Naive B cell (primary cell): ENCODE measurements around the gene SHROOM2. TPM values are rescaled to one million over a fixed set of nuclear protein-coding genes. Genes with fewer than 3 reads are reported as not detected.

Source experiments
- ATAC-seq, 2 donors: fragments of 150-1000 bp; cut with Tn5 transposase; 2 replicates each; pipeline ENCODE4 v1.10.0; 2021; ENCODE audit warnings: low read depth in 2 of 2, mild to moderate bottlenecking in 2 of 2, moderate library complexity in 2 of 2
- DNase-seq: peaks from one replicate; pipeline ENCODE4 v3.0.0; 2022
- H3K27ac Mint-ChIP-seq, 6 donors: one replicate each; pipeline ENCODE4 v1.8.0; 2020 to 2022; ENCODE audit warnings: mild to moderate bottlenecking in 6 of 6, mixed read lengths in 6 of 6, moderate library complexity in 5 of 6, inconsistent platforms in 2 of 6
- H3K27me3 Mint-ChIP-seq, 3 donors: one replicate each; pipeline ENCODE4 v1.8.0; 2021 to 2022; ENCODE audit warnings: mixed read lengths in 3 of 3, mild to moderate bottlenecking in 1 of 3
- H3K36me3 Mint-ChIP-seq, 2 donors: one replicate each; pipeline ENCODE4 v1.8.0; 2020 to 2022; ENCODE audit warnings: mixed read lengths in 2 of 2, inconsistent platforms in 1 of 2, mild to moderate bottlenecking in 1 of 2
- H3K4me1 Mint-ChIP-seq, 3 donors: one replicate each; pipeline ENCODE4 v1.8.0; 2020 to 2022; ENCODE audit warnings: mixed read lengths in 3 of 3, inconsistent platforms in 1 of 3, mild to moderate bottlenecking in 1 of 3, moderate library complexity in 1 of 3
- H3K4me3 Mint-ChIP-seq, 8 donors: one replicate each; pipeline ENCODE4 v1.8.0; 2020 to 2022; ENCODE audit warnings: mild to moderate bottlenecking in 8 of 8, mixed read lengths in 8 of 8, moderate library complexity in 8 of 8, inconsistent platforms in 2 of 8
- H3K9me3 Mint-ChIP-seq, 7 donors: one replicate each; pipeline ENCODE4 v1.8.0; 2020 to 2022; ENCODE audit warnings: mixed read lengths in 7 of 7, mild to moderate bottlenecking in 5 of 7, inconsistent platforms in 2 of 7, moderate library complexity in 1 of 7
- polyA plus RNA-seq, 6 donors: library from polyadenylated mRNA; unstranded; fragments of 300-500 nt; fragmentation: Illumina TruSeq; gene quantifications; one replicate each; pipeline ENCODE4 v1.2.3, GENCODE V29; 2021; ENCODE audit warnings: low read depth in 6 of 6

The SHROOM2 gene
- polyA plus RNA-seq, 6 donors from 2014 or later, result not detected

DNA sequence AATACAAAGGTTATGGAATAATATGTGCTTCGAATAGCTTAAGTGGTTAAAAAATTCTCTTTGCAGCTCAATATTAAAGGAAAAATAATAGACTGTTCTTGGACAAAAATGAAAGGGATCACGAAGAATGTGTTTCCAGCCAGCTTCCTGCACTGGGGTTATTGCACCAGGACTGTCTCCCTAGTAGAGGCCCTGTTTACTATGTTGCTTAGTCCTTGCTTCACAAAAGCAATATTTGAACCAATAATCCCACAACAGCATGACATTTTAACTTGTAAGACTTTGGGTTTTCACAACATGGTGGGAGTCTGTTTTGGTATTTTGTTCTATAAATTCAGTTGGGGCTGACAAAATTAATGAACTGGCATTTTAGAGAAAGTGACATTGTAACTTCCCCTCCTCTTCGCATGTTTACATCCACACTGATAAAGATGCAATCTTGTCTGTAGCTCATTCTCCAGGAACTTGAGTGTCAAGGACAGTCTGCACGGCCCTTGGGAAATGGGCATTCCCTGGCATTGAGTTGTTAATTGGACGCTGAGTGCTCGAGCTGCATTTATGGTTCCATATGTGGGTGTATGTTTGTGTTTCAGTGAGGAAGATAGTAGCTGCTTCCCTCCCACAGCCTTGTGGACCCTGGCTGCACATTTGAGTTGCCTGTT, 39.0 kb downstream of the SHROOM2 start:
- Mint-ChIP-seq H3K36me3 (no peaks in the 10 kb centered on the region), H3K27me3 (peaks cover 0 to 15% (median 5%) of the 10 kb centered on the region in 3 donors), H3K9me3 (peaks cover 0 to 10% (median 0%) of the 10 kb centered on the region in 7 donors), H3K27ac (no peak overlapping the region), H3K4me3 (no peak overlapping the region), H3K4me1 (no peaks in the 10 kb centered on the region)
- no peak for DNase-seq
- no peak for ATAC-seq

DNA sequence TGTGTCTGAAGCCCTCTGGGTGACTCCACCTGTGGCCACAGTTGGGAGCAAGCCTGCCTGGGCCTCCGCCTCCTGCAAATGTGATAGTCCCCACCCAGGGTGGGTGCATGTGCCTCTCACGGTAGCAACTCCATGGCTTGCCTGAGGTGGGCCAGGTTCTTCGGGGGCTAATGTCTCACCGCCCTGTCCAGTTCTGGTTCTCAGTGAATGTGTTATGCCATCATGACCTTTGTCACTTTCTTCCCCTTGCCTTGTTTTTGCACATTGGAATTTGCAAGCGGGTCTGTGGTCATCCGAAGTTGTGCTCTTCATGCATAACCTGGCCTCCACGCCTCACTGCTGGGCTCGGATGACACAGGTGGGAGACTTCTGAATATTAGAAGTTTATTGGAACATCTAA, 39.7 kb downstream of the SHROOM2 start:
- no peak for DNase-seq
- ATAC-seq, result no peak
- H3K36me3 Mint-ChIP-seq, result no peaks in the 10 kb centered on the region
- H3K27me3 Mint-ChIP-seq, result peaks cover 0 to 15% (median 9%) of the 10 kb centered on the region in 3 donors
- H3K4me3 Mint-ChIP-seq, result no peak overlapping the region
- no peaks in the 10 kb centered on the region for H3K4me1 Mint-ChIP-seq
- peaks cover 0 to 11% (median 0%) of the 10 kb centered on the region in 7 donors for H3K9me3 Mint-ChIP-seq
- no peak overlapping the region for H3K27ac Mint-ChIP-seq

DNA sequence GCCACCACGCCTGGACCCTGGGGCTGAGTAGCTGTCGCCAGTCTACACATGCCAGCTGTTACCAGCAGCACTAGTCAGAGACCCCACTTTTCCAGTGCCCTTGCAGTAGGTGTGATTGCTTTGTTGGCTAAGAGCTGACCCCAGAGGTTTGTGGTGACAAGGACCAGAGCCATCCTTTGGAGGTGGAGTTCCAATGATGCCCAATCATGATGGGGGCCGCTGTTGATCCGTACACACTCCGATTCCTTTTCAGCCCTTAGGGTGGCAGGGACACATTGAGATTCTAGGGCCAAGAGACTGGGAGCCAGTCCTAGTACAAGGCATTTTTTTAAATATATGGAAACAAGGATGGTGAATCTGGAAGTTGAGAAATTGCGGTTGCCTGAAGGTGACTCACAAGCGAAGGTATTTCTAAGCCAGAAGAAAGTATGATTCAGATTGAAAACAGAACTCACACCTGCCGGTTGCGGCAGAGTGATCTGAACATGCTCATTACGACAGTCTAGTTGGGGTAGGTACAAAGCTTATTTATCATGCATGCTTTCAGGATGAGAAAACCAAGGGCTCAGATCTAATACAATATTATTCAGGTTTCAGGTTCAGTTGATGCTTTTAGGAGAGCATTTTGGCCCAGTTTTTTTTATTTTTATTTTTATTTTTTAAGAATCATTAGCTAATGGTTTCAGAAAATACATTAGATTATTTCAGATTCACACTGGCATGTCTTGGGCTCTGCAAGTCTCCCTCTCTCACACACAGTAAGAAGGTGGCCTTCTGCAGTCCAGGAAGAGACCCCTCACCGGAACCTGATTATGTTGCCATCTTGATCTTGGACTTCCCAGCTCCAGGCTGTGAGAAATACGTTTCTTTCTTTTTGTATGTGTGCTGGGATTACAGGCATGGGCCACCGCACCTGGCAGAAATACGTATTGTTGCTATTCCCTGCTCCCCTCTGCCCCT, 43.4 kb downstream of the SHROOM2 start:
- DNase-seq, result no peak
- H3K27ac Mint-ChIP-seq, result no peak overlapping the region

DNA sequence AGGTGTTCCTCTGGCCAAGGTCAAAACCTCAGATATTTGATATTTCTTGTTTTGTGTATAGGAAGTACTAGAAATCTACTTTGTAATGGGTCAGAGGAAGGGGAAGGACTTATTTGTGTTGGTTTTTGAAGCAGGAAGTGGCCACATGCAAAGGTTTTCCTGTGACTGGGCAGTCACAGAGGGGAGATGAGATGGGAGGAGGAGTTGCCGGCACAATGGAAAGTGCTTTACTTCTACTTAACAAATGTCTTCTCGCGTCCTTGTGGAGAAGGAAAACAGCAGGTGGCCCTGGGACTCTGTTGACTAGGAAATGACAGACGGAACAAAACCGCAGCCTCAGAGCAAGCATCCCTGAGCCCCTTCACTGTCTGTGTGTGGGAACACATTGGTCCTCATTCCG, 46.6 kb downstream of the SHROOM2 start:
- DNase-seq (no peak), ATAC-seq (no peak)
- Mint-ChIP-seq H3K4me3 (peak overlapping the region in 1 of 8 donors; percentile 12), H3K4me1 (peaks cover 0 to 4% (median 0%) of the 10 kb centered on the region in 3 donors), H3K9me3 (peaks cover 0 to 8% (median 2%) of the 10 kb centered on the region in 7 donors), H3K27ac (peak overlapping the region in 1 of 6 donors; percentile 69), H3K36me3 (no peaks in the 10 kb centered on the region), H3K27me3 (peaks cover 0 to 22% (median 6%) of the 10 kb centered on the region in 3 donors)

More for the DNA sequence above, 43.4 kb downstream of the SHROOM2 start:
- Mint-ChIP-seq H3K9me3 (peaks cover 0 to 11% (median 2%) of the 10 kb centered on the region in 7 donors), H3K27me3 (peaks cover 0 to 15% (median 12%) of the 10 kb centered on the region in 3 donors), H3K4me3 (no peak overlapping the region), H3K36me3 (no peaks in the 10 kb centered on the region), H3K4me1 (peaks cover 0 to 4% (median 0%) of the 10 kb centered on the region in 3 donors)
- ATAC-seq, result no peak

DNA sequence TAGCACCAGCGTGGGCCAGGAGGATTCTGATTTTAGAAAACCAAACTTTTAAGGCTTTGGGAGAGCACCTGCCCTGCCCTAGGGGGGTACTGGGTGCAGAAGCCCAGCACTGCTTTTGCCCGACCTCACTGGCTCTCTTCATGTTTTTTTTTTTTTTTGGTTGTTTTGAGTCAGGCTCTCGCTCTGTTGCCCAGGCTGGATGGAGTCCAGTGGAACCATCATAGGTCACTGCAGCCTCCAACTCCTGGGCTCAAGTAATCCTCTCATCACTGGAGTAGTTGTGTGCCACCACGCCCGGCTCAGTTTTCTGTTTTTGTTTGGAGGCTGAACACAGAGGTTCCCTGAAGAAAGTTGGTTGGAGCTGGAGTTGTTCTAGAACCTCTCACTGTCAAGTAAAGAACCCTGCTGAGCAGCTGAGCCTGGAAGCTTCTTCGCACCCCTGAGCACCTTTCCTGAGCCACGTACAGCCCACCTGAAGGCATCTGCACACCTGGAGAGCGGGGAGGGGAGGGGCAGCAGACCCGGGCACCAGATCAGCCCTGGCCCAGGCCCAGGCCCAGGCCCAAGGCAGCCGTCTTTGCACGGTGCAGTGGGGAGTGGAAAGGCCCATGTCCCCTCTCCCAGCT, 49.5 kb downstream of the SHROOM2 start:
- DNase-seq, result no peak
- Mint-ChIP-seq H3K27ac (no peak overlapping the region), H3K36me3 (no peaks in the 10 kb centered on the region), H3K4me3 (no peak overlapping the region), H3K4me1 (peaks cover 0 to 4% (median 0%) of the 10 kb centered on the region in 3 donors), H3K9me3 (peaks cover 0 to 7% (median 2%) of the 10 kb centered on the region in 7 donors), H3K27me3 (peaks cover 4 to 29% (median 6%) of the 10 kb centered on the region in 3 donors)
- ATAC-seq, result no peak

DNA sequence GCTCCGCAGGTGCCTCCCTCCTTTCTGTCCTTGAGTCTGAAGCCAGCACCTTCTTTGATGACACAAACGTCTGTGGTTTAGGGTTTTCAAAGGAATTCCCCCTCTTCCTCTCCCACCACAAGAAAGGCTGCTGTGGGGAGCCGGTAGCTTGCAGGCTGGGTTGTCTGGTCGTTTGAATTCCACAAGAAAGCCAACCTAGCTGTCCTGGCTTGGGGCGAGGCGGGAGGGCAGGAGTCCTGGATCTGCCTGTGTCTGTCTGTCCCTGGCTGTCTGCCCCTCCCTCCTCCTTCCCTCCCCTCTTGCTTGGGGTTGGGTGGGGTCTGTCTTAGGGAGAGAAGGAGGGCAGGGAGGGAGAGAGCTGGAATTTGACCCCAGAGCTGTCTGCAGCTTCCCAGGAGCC, 56.3 kb downstream of the SHROOM2 start:
- Mint-ChIP-seq H3K27ac (peak overlapping the region in 2 of 6 donors; percentile 9 to 72), H3K27me3 (peaks cover 8 to 25% (median 24%) of the 10 kb centered on the region in 3 donors), H3K36me3 (no peaks in the 10 kb centered on the region), H3K4me1 (no peaks in the 10 kb centered on the region), H3K9me3 (peaks cover 0 to 4% (median 0%) of the 10 kb centered on the region in 7 donors), H3K4me3 (no peak overlapping the region)
- DNase-seq, result no peak
- no peak for ATAC-seq

DNA sequence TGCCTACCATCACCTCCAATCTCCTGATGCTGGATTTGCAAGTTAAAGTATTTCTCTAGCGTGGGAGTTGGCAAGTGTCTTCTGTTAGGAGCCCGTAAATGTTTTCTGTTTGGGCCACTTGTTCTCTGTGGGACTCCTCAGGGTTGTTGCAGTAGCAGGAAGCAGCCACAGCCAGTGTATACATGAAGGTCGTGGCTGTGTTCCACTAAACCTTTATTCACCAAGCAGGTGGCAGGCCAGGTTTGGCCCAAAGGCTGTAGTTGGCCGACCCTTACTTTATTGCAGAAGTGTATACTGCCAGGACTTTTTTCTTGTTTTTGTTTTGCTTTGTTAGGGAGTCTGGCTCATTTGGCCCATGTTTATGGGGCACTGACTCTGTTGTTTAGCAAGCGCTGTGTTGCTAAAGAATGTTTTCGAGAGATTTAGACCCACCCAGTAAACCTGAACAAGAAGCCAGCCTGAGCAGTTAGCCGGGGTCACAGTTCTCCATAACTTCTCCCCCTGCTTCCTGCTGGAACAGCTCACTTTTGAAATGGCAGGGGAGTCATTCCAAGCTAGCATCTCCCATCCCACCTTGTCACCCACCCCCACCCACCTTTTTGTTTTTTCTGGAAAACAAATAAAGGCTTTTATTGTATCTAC, 58.8 kb downstream of the SHROOM2 start:
- no peaks in the 10 kb centered on the region for H3K36me3 Mint-ChIP-seq
- H3K27ac Mint-ChIP-seq, result no peak overlapping the region
- ATAC-seq, result no peak
- no peak overlapping the region for H3K4me3 Mint-ChIP-seq
- no peak for DNase-seq
- no peaks in the 10 kb centered on the region for H3K4me1 Mint-ChIP-seq
- H3K9me3 Mint-ChIP-seq, result peaks cover 0 to 4% (median 0%) of the 10 kb centered on the region in 7 donors
- H3K27me3 Mint-ChIP-seq, result peaks cover 4 to 24% (median 13%) of the 10 kb centered on the region in 3 donors

DNA sequence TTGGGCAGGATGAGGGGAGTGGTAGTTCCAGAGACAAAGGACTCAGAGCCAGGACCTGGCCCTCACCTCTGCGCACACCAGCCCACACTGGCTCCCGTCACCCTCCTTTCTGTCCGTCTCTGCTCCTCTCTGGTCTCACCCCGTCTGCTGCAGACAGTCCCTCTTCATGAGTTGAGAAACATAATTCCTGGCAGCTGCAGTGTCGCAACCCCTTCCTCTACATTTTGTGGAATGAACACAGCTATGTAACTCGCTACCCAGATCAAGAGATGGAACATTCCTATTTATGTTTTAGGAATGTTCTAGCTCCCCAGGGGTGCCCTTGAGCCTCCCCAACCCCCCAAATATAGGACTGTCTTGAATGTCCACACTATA, 59.3 kb downstream of the SHROOM2 start:
- Mint-ChIP-seq H3K27ac (no peak overlapping the region), H3K4me3 (peak overlapping the region in 1 of 8 donors; percentile 12), H3K4me1 (no peaks in the 10 kb centered on the region), H3K36me3 (no peaks in the 10 kb centered on the region), H3K9me3 (peaks cover 0 to 4% (median 0%) of the 10 kb centered on the region in 7 donors), H3K27me3 (peaks cover 4 to 24% (median 13%) of the 10 kb centered on the region in 3 donors)
- DNase-seq, result no peak
- ATAC-seq, result no peak

DNA sequence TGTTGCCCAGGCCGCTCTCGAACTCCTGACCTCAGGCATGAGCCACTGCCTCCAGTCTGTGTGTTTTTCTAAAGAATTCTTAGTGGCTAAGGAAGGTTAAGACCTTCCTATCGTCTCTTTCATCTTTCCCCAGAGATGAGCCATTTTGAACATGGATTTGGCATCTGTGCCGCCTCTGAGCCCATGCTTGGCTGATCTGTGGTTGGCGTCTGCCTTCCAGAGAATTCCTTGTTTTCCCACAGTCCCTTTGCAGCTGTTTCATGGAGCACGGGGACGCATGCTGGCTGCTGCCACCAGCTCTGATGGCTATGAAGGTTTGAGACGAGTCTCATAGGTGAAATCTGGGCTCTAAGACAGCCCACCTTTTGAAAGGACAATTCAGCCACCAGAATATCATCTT, 60.4 kb downstream of the SHROOM2 start:
- Mint-ChIP-seq H3K9me3 (peaks cover 0 to 4% (median 0%) of the 10 kb centered on the region in 7 donors), H3K27me3 (peaks cover 4 to 24% (median 13%) of the 10 kb centered on the region in 3 donors), H3K4me3 (peak overlapping the region in 1 of 8 donors; percentile 2), H3K36me3 (no peaks in the 10 kb centered on the region), H3K27ac (no peak overlapping the region), H3K4me1 (no peaks in the 10 kb centered on the region)
- ATAC-seq, result no peak
- DNase-seq, result no peak

DNA sequence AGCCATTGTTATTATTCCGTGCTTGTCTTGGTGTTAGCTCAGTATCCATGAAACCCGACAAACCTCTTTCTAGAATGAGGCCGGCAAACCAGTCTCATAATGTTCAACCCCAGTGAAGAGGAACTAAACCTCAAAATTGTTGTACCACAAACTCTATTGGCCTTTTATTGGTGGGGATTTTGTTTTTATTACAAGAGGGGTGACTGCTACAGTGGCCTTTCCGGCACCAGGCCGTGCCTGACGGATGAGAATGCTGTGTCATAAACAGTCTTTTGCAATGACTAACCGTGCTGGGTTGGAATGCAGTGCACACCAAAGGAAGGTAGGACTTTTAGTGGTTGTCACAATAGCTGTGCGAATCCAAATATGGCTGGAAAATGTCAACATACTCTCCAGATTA, 60.8 kb downstream of the SHROOM2 start:
- H3K9me3 Mint-ChIP-seq, result peaks cover 0 to 4% (median 0%) of the 10 kb centered on the region in 7 donors
- H3K27ac Mint-ChIP-seq, result no peak overlapping the region
- no peak overlapping the region for H3K4me3 Mint-ChIP-seq
- DNase-seq (no peak), ATAC-seq (no peak)
- peaks cover 4 to 24% (median 13%) of the 10 kb centered on the region in 3 donors for H3K27me3 Mint-ChIP-seq
- no peaks in the 10 kb centered on the region for H3K36me3 Mint-ChIP-seq
- no peaks in the 10 kb centered on the region for H3K4me1 Mint-ChIP-seq

DNA sequence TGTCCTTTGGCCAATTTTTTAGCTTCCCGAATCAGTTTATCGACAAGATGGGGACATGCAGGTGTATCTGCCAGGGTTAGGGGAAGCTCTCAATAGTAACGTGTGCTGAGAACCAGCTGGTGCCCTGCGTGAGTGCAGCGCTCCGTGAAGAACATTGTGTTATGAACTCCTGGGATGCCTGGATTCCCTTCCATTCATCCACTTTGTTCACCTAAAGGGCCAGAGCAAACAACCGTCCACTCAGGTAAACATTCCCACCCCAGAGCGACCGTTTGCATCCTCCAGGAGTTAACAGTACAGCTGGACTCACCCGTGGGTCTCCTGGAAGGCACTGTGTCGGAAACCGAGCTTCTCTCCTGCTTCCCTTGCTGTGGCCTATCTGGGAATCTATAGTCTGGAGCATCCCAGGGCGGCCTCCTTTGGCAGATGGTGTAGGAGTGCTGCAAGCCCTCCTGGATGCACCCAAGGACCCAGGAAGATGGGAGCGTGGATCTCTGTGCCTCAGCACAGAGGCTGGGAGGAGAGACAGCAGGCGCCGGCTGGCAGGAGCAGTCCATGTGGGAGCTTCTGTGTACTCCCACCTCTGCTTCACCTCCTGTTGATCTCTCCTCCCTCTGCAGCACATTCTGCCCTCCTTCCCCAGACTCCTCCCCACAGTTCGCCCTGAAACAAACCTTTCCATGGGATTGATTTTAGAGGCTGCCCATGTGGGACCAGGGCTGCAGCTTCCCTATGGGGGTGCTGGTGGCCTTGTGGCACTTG, 62.7 kb downstream of the SHROOM2 start:
- DNase-seq (no peak), ATAC-seq (no peak)
- Mint-ChIP-seq H3K4me3 (peak overlapping the region in 1 of 8 donors; percentile 15), H3K9me3 (no peaks in the 10 kb centered on the region), H3K4me1 (no peaks in the 10 kb centered on the region), H3K27ac (peak overlapping the region in 1 of 6 donors; percentile 27), H3K27me3 (peaks cover 4 to 24% (median 24%) of the 10 kb centered on the region in 3 donors), H3K36me3 (no peaks in the 10 kb centered on the region)

DNA sequence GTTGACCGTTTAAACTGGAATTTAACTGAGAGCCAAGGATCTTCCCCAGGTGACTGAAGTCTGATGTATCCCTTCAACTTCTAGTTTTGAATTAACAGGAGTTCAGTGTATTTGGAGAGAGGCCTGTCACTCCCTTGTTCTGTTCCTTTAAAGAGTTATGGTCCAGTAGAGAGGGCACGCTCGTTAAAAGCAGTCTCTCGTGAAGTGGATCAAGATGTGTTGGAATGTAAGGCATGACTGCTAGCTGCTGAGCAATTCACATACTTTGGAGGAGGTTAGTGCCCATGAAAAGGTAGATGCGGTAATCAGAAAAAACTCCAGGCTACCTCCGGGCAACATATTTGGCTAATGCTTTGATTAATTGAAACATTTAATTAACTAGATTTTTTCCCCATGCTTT, 65.7 kb downstream of the SHROOM2 start:
- Mint-ChIP-seq H3K27ac (no peak overlapping the region), H3K36me3 (no peaks in the 10 kb centered on the region), H3K27me3 (peaks cover 2 to 21% (median 16%) of the 10 kb centered on the region in 3 donors), H3K4me1 (no peaks in the 10 kb centered on the region), H3K4me3 (no peak overlapping the region), H3K9me3 (no peaks in the 10 kb centered on the region)
- ATAC-seq, result no peak
- DNase-seq, result no peak
